Esophagus muscularis mucosa (tissue), 4 donors: ENCODE results near the gene MAFB. TPM values are rescaled to one million over a fixed set of nuclear protein-coding genes. Genes with fewer than 3 reads are reported as not detected.

Experiments used
- DNase-seq: peaks from one replicate; pipeline ENCODE4 v3.0.0-alpha.2; 2017; ENCODE audit errors: extremely low spot score
- H3K27ac ChIP-seq, 4 donors: fragments of 200-600 bp; sonication (generic); replicated peaks in 1 of 4; 1 replicate in 3 of 4; 2 replicates in 1 of 4; pipeline ENCODE4 v1.5.1; 2016 to 2019; ENCODE audit warnings: mild to moderate bottlenecking in 1 of 4
- H3K27me3 ChIP-seq, 4 donors: fragments of 200-600 bp; sonication (generic); one replicate each; pipeline versions ENCODE4 v1.5.1 to v1.6.0; 2016 to 2019
- H3K36me3 ChIP-seq, 4 donors: fragments of 200-600 bp; sonication (generic); one replicate each; pipeline ENCODE4 v1.5.1; 2016 to 2019
- H3K4me1 ChIP-seq, 4 donors: fragments of 200-600 bp; sonication (generic); one replicate each; pipeline ENCODE4 v1.5.1; 2016 to 2019
- H3K4me3 ChIP-seq, 4 donors: fragments of 200-600 bp; sonication (generic); 1 replicate in 2 of 4; 2 replicates in 2 of 4; pipeline ENCODE4 v1.5.1; 2016 to 2019; ENCODE audit warnings: mild to moderate bottlenecking in 4 of 4, moderate library complexity in 1 of 4
- H3K9me3 ChIP-seq, 4 donors: fragments of 200-600 bp; sonication (generic); 1 replicate in 3 of 4; 2 replicates in 1 of 4; pipeline ENCODE4 v1.5.1; 2016 to 2019
- EP300 ChIP-seq: sonication (generic); formaldehyde crosslinking; IDR thresholded peaks from one replicate; pipeline ENCODE4 v1.6.1; 2017; ENCODE audit warnings: antibody characterized with exemption
- POLR2A ChIP-seq: fragments of 450-650 bp; IDR thresholded peaks from one replicate; pipeline ENCODE4 v1.6.1; 2017; ENCODE audit warnings: antibody characterized with exemption, moderate library complexity, mild to moderate bottlenecking, low read depth
- POLR2AphosphoS5 ChIP-seq, 2 donors: sonication (generic); formaldehyde crosslinking; IDR thresholded peaks; one replicate each; pipeline ENCODE4 v1.6.1; 2017; ENCODE audit warnings: antibody characterized with exemption in 2 of 2
- WGBS: methylation state at CpG from one replicate; pipeline ENCODE4 v1.1.5; 2018; 5-methylcytosine and 5-hydroxymethylcytosine counted together
- intact Hi-C: fragments of 100-400 bp; cut with DNase I; formaldehyde crosslinking; loops from one replicate; pipeline ENCODE4 v1.15.1; 2023
- total RNA-seq, 4 donors: library from RNA; depleted of rRNA; stranded (reverse); fragments of >200 nt; gene quantifications; one replicate each; pipeline versions ENCODE4 v1.1.0 to v1.2.1, GENCODE V29; 2016
- TF ChIP-seq, protein P1 (sequence below), 3 experiments: fragments of 200-600 bp in 2 of 3; fragments of 450-650 bp in 1 of 3; sonication (generic) in 2 of 3; IDR thresholded peaks; one replicate each; pipeline ENCODE4 v1.5.1; 2017 to 2019; ENCODE audit warnings: antibody characterized with exemption in 3 of 3, mild to moderate bottlenecking in 2 of 3, moderate library complexity in 1 of 3

The MAFB gene
- total RNA-seq, 4 donors from 2014 or later = 34.6 to 77.5 (median 37.3) TPM

DNA sequence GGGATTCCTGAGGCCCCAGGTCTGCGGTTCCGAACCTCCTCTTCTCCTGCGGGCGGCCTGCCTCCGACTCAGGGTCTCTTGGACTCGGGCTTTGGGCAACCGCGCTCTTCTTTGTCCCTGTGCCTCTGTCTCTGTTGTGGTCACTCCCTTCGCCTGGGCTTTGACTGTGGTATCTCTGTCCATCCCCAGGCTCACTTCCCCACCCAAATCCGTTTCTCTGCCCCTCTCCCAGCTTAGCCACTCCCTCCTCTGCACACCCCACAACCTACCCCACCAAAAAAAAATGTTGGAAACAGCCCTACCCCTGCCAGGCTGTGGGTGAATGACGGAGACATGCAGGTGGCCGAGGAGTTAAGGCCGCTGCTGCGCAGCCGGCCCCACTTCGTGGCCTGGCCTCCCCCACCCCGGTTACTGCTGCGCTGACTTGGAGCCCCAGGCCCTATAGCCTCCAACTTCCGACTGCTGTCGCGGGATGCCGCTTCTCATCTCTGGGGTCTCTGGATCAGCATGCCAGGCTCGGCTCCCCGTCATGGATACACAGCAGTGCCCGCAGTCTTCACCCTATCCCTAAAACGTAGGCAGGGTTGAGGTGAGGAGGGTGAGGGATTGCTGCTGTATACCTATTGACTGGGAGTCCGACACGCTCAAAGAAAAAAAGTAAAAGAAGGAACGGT, 2.7 kb upstream of the MAFB start:
- Histone ChIP-seq H3K4me1 (peaks cover 24 to 46% (median 46%) of the 10 kb centered on the region in 4 donors), H3K36me3 (no peaks in the 10 kb centered on the region), H3K4me3 (peak overlapping the region; percentile 33 to 74 (median 62)), H3K27ac (no peak overlapping the region), H3K27me3 (peaks cover 0 to 72% (median 36%) of the 10 kb centered on the region in 4 donors), H3K9me3 (no peaks in the 10 kb centered on the region)
- intact Hi-C loops = loop anchor here (2.0 to 5.0 kb wide), 2 partner anchors 805 to 1419 kb away; no protein-coding TSS in a partner anchor
- DNase-seq = no peak
- WGBS = 29% methylated on average over 27 of the region's 29 CpGs
- TF ChIP-seq POLR2AphosphoS5 (IDR thresholded peaks at IDR 0.05) (no peak), EP300 (no peak), POLR2A (no peak)
- TF ChIP-seq, protein P1, sequence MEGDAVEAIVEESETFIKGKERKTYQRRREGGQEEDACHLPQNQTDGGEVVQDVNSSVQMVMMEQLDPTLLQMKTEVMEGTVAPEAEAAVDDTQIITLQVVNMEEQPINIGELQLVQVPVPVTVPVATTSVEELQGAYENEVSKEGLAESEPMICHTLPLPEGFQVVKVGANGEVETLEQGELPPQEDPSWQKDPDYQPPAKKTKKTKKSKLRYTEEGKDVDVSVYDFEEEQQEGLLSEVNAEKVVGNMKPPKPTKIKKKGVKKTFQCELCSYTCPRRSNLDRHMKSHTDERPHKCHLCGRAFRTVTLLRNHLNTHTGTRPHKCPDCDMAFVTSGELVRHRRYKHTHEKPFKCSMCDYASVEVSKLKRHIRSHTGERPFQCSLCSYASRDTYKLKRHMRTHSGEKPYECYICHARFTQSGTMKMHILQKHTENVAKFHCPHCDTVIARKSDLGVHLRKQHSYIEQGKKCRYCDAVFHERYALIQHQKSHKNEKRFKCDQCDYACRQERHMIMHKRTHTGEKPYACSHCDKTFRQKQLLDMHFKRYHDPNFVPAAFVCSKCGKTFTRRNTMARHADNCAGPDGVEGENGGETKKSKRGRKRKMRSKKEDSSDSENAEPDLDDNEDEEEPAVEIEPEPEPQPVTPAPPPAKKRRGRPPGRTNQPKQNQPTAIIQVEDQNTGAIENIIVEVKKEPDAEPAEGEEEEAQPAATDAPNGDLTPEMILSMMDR (IDR thresholded peaks at IDR 0.05) = no peak

DNA sequence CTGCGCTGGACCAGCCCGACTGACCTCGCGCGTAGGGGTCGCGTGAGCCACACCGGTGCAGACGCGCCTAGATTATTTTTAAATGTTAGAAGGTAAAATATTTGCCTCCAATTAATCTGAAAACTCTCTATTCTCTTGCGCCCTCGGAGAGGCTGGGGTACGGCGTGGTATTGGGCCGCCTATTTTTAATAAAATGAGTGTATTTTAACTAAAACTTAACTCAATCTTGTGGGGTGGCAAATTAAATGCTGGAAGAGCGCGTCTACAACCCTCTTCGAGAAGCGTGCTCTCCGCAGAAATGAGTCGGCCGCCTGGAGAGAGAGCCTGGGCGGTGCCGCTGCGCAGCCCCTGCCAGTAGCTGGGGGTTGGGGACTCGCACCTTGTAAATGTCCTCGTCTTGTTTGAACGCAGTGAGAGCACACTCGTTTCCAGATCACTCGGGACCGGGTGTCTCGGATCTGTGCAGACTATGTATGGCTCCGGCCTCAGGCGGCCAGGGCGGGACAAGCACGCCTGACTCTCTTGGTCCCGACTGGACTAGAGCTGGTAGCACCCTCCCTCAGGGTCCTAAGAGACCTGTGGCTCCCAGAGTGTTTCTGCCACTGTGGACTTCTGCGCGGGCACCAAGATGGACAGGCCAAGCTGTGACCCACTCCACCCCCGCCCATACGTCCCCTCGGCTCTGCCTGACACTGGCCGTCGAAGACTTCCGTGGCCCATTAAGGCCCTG, 2.0 kb upstream of the MAFB start:
- WGBS = 17% methylated on average over 32 of the region's 45 CpGs
- intact Hi-C loops = loop anchor here (2.0 to 5.0 kb wide), 2 partner anchors 804 to 1419 kb away; no protein-coding TSS in a partner anchor
- no peak for TF ChIP-seq EP300
- no peak for TF ChIP-seq POLR2A
- TF ChIP-seq, protein P1 (IDR thresholded peaks at IDR 0.05) = no peak
- TF ChIP-seq POLR2AphosphoS5 (IDR thresholded peaks at IDR 0.05) = no peak
- DNase-seq = no peak
- H3K4me3 ChIP-seq = peak overlapping the region; percentile 60 to 82 (median 70)
- H3K36me3 ChIP-seq = no peaks in the 10 kb centered on the region
- H3K27me3 ChIP-seq = peaks cover 0 to 65% (median 36%) of the 10 kb centered on the region in 4 donors
- H3K4me1 ChIP-seq = peaks cover 24 to 53% (median 51%) of the 10 kb centered on the region in 4 donors
- H3K27ac ChIP-seq = peak overlapping the region; percentile 92 to 97 (median 95)
- H3K9me3 ChIP-seq = no peaks in the 10 kb centered on the region

DNA sequence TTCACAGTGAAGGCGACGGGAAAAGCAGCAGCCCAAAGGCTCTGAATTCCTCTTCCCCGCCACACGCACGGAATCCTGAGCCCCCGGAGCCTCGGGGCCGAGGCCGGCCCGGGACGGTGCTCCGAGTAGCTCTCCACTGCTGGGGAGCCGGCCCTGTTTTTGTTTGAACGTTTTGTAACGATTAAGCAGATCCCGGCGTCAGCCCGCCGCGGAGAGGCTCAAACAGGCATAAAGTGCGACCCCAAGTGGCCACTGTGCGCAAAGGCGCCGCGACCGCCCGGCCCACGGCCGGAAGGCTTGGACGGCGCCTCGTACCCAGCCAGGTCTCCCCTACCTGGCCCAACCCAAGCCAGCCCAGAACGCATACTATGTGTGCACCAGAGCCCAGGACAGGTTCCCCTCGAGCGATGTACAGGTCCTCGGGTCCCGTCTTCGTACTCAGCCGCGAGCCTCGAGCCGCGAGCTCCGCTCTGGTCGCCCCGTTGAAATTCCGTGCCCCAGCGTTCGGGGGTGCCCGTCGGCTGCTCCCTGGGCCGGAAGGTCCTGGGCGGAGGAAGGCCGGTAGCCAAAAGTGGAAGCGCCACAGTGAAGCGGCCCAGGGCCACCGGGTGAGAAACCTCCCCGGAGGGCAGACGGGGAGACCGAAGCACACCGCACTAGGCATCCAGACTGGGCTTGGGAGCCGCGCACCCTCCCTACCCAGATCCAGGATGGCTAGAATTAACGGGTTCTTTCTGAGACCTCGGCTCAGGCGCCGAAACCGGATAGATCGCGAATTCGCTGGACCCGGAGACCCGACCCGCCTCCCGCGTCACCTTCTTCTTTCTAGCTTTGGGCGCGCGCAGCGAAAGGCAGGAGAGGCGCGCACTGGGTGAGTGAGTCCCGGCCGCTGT, 1.2 kb upstream of the MAFB start:
- H3K9me3 ChIP-seq = no peaks in the 10 kb centered on the region
- no peaks in the 10 kb centered on the region for H3K36me3 ChIP-seq
- DNase-seq = peak; percentile 98
- intact Hi-C loops = loop anchor here (2.0 to 5.0 kb wide), 3 partner anchors 528 to 1418 kb away; no protein-coding TSS in a partner anchor
- peak overlapping the region; percentile 92 to 97 (median 95) for H3K27ac ChIP-seq
- TF ChIP-seq, protein P1 (IDR thresholded peaks at IDR 0.05) = peak; percentile 90 to 97 (median 95)
- TF ChIP-seq POLR2A (no peak), EP300 (no peak), POLR2AphosphoS5 (IDR thresholded peaks at IDR 0.05) (peak in 1 of 2 donors; percentile 36)
- peaks cover 0 to 57% (median 35%) of the 10 kb centered on the region in 4 donors for H3K27me3 ChIP-seq
- WGBS = 2% methylated on average over 32 of the region's 84 CpGs
- peaks cover 24 to 58% (median 52%) of the 10 kb centered on the region in 4 donors for H3K4me1 ChIP-seq
- peak overlapping the region; percentile 60 to 82 (median 70) for H3K4me3 ChIP-seq
